Activated T-cell treated with anti-CD3 and anti-CD28 coated beads for 24 hours (primary cell): ENCODE data around the gene SEZ6L.

Experiments
- DNase-seq: peaks from one replicate; pipeline ENCODE4 v3.0.0-alpha.2; 2020; ENCODE audit warnings: low read depth

SEZ6L gene

DNA sequence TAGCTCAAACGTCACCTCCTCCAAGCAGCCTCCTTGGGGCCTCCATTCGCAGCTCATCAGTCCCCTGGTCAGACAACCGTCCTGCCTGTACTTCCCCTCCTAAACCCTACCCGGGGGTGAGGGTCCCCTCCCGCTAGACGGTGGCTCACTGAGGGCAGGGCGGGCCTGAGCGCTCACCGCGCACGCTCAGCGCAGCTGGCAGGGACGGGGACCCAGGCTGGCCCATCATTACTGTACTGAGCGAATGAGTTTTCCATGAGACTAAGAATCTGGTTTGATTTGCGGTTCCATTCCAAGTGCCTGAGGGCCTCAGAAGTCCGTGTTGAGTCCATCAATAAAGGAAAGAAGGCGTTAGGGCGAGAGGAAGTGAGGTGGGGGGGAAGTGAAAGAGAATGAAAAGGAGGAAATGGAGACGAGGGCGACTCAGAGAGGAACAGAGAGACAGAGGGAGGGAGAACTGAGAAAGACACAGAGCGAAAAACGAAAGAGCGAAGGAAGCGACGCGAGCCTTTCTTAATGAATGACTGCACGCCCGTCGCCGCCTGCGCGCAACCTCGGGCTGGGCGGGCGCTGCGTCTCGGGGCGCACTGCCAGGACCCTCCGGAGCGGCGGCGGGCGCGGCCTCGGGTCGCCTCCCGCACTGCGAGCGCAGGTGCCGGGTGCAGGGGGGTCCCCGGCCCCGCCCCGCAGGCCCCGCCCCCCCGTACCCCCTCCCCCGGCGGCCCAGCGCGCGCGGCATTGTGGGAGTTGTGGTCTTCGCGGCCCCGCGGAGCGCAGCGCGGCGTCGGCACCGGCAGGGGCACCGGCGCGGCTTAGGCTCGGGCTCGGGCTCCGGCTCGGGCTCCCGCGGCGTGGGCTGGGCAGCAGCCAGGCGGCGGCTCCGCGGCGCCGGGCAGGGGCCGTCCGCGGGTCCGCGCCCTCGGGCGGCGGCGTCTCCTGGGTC, 259.5 kb downstream of the SEZ6L start, which contains the start of gene ASPHD2:
Gene ASPHD2 (plus strand): TSS at position 746 of the 943 bp plus-strand sequence. CDS start 4,356 bp downstream, outside the sequence.
- peak; percentile 76 for DNase-seq

DNA sequence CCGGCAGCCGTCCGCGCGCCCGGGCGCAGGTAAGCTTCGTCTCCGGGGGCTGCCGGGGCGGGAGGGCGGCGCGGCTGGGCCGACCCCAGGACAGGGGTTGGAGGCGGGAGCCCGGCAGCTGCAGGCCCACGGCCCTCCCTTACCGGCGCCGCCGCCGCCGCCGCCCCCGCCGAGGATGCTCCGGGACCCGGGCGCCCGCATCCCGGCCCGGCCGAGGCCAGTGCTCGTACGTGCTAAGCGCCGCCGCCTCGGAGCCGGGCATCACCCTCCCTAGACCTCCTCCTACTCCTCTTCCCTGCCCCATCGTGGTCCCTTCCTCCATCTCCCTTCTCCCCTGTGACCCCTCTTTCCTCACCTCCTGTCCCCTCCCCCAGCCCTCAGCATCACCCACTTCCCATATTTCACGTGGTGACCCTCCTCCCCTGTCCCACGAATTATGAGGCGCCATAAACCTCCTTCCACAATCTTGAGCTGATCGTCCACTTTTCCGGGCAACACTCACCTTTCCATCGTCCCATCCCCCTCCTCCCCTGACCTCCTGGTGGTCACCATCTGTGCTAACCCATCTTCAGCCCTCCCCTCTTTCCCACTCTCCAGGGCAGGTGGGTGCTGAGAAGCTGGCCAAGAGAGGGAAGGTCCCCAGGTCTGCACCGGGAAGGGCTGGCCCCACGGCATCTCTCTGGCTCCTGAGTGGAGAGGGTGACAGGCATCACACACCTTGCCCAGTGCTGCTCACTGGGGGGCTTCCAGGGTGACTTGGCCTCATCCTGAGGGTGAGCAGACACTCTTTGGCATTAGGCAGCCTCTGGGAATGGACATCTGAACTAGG, 260.4 kb downstream of the SEZ6L start:
- DNase-seq: no peak

DNA sequence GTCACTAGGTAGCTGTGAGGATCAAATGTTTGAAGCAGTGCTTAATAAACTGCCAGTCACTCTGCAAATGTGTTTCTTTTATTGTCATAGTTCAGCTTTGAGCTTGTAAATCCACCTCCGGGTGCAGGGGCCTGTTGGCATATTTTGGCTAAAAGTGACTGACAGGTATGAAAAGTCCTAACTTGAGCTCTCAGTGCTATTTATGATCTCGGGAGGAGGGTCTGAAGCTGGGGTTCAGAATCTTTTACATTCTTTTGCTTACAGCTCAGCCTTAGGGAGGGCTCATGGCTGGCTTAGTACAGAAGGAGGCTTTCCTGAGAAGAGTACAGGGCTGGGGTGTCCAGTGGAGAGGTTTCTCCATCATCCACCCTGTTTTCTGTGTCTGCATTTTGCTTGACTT, 261.3 kb downstream of the SEZ6L start:
- no peak for DNase-seq

DNA sequence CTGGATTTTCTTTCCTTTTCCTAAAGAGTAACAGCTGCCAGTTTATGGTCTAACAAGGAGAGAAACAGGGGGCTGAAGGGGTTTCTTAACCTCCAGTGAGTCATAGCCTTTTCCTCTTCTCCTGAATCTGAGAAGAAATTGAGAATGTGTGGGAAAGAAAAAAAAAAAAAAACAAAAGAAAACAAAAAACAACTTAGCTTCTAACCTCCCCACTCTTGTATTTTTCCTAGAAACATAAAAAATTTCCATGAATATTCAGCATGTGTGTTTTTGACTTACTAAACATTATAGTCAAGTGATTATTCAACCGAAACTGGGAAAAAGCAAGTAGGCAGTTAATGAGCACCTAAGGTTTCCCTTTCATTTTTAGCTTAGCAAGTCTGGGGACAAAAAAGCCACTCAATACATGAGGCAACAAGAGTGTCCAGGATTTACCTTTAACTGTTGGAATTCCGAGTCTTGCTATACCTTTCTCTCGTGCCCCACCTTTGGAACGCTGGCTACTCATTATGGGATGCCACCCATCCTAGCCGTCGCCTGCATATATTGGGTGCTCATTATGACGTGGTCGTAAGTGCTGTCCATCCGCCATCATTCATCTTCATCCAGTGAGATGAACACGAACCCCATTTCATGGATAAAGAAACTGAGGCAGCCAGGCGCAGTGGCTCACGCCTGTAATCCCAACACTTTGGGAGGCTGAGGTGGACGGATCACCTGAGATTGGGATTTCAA, 262.2 kb downstream of the SEZ6L start:
- DNase-seq: no peak

DNA sequence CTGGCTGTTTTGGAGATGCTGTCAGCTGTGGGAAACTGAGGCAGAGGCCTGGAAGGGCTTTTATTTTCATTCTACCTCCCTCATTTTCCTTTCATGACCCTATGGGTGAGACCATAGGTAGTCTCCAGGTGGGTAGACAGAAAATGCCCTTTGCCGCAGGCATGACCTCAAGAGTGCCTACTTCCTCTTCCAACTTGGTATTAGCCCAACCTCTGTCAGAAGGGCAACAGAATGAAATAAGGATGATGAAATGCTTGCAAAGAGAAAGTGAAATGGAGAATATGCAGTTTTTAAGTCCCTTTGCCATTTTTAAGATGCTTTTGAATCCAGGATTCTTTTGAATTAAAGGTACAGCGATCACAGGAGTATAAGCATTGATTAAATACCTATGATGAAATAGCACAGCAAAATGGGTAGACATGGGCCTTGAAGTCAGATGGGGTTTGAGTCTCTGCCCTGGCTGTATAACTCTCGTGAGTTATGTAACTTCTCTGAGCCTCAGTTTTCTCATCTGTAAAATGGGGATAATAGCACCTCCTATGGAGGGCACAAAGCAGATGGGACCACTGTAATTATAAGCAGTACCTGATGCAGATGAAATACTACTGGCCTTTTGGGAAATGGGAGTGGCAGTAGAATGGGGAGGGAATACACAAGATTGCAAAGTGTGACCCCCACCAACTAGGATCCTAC, 263.5 kb downstream of the SEZ6L start:
- DNase-seq: no peak
